ENCODE data around the gene RHPN2.
A peak's percentile ranks its signal among the peaks of the same experiment; 100 is the strongest.
"Not testable (repeated sequence)": the region's sequence is repeated elsewhere in the genome, so short reads cannot be mapped to it uniquely, and the experiment has no call there.

Gene RHPN2

DNA sequence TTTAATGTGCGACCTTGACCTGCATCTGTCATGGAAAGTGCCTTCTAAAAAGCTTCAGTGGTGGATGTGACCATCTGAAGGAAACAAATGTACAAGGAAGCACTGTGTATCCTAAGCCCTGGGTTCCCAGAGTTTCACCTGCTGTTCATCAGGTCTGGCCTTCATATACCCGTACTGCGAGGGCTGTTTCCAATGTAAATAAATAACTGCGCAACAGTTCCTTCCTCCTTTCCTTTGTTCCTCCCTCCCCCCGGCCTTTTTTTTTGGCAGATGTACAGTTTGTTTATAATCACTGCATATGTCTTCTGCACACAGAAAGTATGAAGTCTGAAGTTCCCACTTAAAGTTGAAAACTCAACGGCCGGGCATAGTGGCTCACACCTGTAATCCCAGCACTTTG is 87.4 kb downstream of the RHPN2 start:
- no peak for DNase-seq (ENCODE audit: low read depth in 2 of 2)

DNA sequence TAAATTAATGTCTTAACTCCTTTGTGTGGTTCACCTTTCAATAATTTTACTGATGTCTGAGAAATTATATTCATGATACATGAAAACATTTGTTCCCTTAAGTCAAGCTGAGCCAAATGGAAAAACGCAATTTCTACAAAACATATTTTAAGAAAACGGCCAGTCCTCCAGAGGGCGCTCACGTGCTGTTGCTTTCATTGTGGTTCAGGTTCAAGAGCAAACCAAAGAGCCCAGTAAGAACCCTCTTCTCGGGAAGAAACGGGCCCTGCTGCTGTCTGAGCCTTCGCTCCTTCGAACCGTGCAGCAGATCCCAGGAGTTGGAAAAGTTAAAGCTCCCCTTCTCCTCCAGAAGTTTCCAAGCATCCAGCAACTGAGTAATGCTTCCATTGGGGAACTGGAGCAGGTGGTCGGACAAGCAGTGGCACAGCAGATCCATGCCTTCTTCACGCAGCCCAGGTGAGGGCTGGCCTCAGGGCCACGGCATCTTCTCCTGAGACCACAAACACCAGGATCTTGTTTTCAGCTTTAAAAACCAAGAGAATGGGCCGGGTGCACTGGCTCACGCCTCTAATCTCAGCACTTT is 88.4 kb downstream of the RHPN2 start:
- DNase-seq (ENCODE audit: low read depth in 2 of 2), result peak in 1 of 2 experiments; percentile 8

DNA sequence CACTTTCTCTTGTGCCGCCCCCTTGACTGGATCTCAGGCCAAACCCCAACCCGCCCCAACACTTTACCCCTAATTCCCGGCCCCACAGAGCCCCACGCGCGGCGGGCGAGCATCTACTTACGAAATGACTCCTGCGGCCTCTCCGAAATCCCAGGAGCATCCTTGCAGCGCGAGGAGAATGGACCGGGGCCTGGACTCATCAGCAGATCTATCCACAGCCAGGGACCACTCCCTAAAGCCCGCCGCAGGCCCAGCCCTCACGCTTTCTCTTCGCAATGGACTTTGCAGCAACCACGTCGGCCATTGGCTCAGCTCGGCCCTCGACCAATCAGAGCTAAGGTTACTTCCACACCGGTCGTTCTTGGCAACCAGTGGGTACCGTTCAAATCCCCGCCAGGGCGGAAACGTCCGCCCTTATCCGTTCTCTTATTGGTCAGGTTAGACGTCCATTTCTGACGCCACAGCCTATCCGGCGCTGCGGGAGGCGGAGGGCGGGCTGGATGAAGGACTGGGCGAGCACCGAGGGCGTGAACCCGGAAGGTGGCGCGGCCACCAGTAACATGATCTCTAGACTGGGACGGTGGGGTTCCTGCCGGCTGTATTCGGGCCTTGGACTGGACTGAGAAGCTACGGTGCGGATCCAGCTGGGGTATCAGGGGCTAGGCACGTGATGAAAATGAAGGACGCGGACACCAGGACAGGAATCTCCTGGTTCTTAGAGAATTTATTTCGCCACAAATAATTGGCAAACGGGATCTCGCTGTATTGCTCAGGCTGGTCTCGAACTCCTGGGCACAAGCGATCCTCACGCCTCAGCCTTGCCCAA is 92.8 kb downstream of the RHPN2 start, which contains the start of the genes CEP89 and FAAP24:
TSS of gene CEP89 (minus strand) at position 244 of the 826 bp plus-strand sequence. CDS start at position 160, 84 bp downstream.
TSS of gene FAAP24 (plus strand) at position 528 of the 826 bp plus-strand sequence. CDS start 955 bp downstream, outside the sequence.
- DNase-seq (ENCODE audit: low read depth in 2 of 2), result peak; percentile 98

DNA sequence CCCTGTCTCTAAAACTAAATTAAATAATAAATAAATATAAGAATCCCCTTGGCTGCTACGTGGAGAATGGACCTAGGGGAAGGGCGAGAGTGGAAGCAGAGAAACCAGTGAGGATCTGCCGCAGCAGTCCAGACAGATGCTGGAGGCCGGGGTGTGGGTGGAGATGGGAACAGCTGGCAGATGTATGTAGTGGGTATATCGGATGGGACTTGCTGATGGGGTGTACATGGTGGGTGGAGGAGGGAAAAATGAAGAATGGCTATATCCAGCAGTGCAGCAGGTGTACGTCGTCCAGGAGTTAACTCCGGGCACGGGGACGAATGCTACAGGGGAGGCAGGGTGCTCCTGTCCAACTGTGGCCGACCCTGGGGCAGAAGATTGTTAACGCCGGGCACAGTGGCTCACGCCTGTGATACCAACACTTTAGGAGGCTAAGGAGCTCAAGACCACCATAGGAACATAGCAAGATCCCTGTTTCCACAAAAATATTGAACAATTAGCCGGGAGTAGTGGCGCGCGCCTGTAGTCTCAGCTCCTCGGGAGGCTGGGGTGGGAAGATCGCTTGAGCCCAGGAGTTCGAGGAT is 93.6 kb downstream of the RHPN2 start:
- DNase-seq (ENCODE audit: low read depth in 2 of 2), result no peak

DNA sequence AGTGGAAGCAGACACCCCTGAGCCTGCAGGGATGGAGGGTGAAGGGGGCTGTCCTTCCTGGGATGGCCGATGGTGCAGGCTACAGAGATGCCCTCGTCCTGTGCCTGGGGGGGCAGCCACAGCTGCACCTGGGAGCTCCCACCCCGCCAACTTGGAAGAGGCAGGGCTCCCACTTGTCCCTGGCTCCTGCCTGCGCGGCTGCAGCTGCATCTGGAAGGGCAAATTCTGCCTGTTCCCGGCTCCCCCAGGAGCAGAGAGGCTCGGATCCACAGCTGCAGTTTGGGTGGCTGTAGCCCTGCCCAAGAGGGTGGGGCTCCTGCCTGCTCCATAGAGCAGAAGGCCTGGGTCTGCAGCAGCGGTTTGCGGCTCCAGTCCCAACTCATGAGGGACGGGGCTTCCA is 95.1 kb downstream of the RHPN2 start:
- no peak for DNase-seq (ENCODE audit: low read depth in 2 of 2)

DNA sequence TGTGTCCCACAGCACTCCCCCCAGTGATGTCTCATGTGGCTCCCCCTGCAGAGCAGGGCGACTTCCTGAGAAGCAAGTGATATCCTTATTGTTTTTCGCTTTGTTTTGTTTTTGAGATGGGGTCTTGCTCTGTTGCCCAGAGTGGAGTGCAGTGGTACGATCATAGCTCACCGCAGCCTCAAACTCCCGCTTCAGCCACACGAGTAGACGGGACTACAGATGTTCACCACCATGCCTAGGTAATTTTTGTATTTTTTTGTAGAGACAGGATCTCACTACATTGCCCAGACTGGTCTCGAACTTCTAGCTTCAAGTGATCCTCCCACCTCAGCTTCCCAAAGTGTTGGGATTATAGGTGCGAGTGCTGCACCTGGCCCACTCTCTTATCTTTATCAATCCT is 97.9 kb downstream of the RHPN2 start:
- DNase-seq (ENCODE audit: low read depth in 2 of 2), result no peak

DNA sequence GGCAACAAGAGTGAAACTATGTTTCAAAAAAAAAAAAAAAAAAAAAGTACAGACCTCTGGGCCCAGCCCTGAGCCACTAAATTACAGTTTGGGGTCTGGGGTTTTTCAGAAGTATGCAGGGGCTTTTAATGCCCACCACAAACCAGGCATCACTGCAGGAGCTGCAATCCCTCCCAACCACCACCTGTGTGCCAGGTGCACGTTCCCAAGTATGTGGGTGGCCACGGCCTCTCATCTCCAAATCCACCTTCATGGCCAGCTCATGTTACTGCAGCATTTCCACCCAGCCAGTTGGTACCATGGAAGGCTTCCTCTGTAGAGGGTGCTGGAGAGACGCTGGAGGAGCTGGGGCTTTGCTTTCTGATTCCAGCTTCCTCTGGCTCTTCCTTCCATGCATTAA is 119.4 kb downstream of the RHPN2 start:
- DNase-seq (ENCODE audit: low read depth in 2 of 2), result no peak

DNA sequence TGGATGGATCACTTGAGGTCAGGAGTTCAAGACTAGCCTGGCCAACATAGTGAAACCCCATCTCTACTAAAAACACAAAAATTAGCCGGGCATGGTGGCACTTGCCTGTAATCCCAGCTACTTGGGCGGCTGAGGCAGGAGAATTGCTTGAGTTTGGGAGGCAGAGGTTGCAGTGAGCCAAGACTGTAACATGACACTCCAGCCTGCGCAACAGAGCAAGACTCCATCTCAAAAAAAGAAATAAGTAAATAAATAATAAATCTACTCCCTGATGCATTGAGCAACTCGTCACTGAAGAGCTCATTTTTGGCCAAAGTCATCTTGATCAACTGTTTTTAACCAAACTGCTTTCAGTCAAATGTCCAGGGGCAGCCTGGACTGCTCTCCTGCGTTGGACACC is 123.4 kb downstream of the RHPN2 start:
- not testable (repeated sequence) for DNase-seq (ENCODE audit: low read depth in 2 of 2)

DNA sequence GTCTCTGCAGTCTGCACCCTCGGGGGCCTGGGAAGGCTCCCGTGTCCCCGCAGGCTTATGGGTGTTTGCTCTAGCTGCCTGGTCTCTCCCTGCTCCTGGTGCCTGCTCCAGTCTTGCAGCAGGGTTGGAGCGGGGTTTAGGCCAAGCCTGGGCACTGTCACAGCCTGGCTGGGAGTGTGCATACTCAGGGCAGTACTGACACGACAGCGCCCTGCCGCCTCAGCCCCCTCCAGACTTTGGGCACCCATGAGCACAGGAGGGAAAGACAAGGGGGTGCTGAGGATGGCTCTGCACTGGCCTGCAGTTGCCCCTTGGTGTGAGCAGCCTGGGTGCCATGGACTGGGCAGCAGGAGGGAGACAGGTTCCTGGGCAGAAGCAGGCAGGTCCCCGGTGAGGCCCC is 128.6 kb downstream of the RHPN2 start:
- DNase-seq (ENCODE audit: low read depth in 2 of 2), result no peak

DNA sequence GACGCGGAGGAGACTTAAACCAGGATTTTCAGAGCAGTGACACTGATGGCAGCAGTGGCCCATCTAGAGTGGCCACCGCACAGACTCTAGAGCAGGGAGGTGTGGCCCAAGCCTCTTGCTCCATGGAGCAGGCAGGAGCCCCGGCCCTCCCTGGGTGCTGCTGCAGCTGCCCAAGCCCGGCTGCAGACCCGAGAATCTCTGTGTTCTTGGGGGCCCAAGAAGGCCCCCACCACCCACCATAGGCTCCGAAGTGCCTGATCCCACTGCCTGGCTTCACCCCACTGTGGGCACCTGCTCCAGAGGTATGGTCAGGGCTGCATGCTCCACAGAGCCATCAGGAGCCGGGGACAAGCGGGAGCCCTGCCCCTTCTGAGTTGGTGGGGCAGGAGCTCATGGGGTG is 129.1 kb downstream of the RHPN2 start:
- no peak for DNase-seq (ENCODE audit: low read depth in 2 of 2)

DNA sequence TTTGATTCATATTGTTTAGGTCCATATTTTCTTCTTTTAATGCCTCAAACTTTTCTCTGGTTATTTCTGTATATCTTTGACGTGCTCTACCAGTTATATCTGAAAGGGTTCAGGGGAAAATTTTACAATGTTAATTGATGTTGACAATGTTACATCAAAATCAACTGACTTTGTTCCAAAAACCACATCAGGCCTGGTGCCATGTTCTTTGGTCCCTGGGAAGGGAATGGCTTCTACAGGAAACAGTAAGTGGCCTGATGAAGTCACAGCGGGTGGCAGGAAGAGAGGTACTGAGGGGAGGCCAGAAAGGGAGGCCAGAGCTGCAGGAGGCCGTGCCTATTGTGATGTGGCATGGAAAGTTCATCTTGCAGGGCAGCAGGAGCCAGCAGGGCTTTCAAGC is 131.1 kb downstream of the RHPN2 start:
- no peak for DNase-seq (ENCODE audit: low read depth in 2 of 2)

DNA sequence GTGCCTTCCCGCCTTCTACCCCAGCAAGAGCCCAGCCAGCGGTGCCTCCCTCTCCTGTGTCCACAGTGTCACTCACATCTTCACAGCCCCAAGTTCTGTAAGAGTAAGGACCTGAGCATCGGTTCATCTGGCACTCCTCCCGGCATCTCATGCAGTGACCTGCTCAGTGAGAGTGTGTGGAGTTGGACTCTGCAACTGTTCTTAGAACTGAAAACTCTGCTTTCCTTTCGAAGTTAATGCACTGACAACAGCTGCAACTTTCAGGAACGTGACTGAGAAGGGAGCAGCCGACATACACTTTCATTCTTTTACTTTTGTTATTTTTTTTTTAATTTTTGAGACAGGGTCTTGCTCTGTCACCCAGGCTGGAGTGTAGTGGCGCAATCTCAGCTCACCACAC is 134.1 kb downstream of the RHPN2 start:
- no peak for DNase-seq (ENCODE audit: low read depth in 2 of 2)

DNA sequence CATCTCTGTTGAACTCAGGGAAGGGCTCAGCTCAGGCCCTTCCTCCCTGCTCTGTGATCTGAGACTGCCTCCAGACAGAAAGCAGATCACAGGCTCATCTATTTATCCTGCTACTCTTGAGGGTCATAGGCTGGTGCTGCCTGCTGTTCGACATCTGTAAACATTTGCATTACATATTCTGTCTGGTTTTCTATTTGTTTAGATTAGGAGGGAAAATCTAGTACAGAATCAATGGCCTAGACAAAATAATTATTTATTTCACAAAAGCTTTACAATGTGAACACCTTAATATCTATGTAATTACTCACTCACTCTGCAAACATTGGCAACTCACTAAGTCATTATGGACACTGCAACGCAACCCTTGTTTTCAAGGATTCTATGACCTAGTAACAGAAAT is 135.9 kb downstream of the RHPN2 start:
- DNase-seq (ENCODE audit: low read depth in 2 of 2), result no peak

Data from fibroblast of skin of left biceps (primary cell).